Effector memory CD8-positive, alpha-beta T cell (primary cell): Measurements from ENCODE around the gene BIRC7.

Source experiments
- ATAC-seq: fragments of 150-1000 bp; cut with Tn5 transposase; replicated peaks from 2 replicates; pipeline ENCODE4 v1.10.0; 2021; ENCODE audit warnings: mild to moderate bottlenecking, moderate library complexity
- DNase-seq, 3 experiments: peaks; one replicate each; pipeline ENCODE4 v3.0.0; 2021
- H3K27ac Mint-ChIP-seq, 2 donors: one replicate each; pipeline ENCODE4 v1.8.0; 2022; ENCODE audit warnings: mild to moderate bottlenecking in 2 of 2, mixed read lengths in 2 of 2, moderate library complexity in 2 of 2
- H3K27me3 Mint-ChIP-seq, 2 donors: one replicate each; pipeline ENCODE4 v1.8.0; 2022; ENCODE audit warnings: mixed read lengths in 2 of 2
- H3K36me3 Mint-ChIP-seq: one replicate; pipeline ENCODE4 v1.8.0; 2022; ENCODE audit warnings: mild to moderate bottlenecking, moderate library complexity, mixed read lengths; ENCODE audit not compliant: insufficient read depth
- H3K4me1 Mint-ChIP-seq, 2 donors: one replicate each; pipeline ENCODE4 v1.8.0; 2022; ENCODE audit warnings: low read depth in 2 of 2, mixed read lengths in 2 of 2
- H3K4me3 Mint-ChIP-seq, 2 donors: one replicate each; pipeline ENCODE4 v1.8.0; 2022; ENCODE audit warnings: mild to moderate bottlenecking in 2 of 2, mixed read lengths in 2 of 2, moderate library complexity in 2 of 2
- H3K9me3 Mint-ChIP-seq, 2 donors: one replicate each; pipeline ENCODE4 v1.8.0; 2022; ENCODE audit warnings: mixed read lengths in 2 of 2
- total RNA-seq, 9 experiments: gene quantifications; one replicate each; lab custom pipeline; 2026; lab: John Stamatoyannopoulos, UW

BIRC7 gene, protein sequence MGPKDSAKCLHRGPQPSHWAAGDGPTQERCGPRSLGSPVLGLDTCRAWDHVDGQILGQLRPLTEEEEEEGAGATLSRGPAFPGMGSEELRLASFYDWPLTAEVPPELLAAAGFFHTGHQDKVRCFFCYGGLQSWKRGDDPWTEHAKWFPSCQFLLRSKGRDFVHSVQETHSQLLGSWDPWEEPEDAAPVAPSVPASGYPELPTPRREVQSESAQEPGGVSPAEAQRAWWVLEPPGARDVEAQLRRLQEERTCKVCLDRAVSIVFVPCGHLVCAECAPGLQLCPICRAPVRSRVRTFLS
- 0 to 0.67 (median 0) reads per million in 9 experiments for total RNA-seq

DNA sequence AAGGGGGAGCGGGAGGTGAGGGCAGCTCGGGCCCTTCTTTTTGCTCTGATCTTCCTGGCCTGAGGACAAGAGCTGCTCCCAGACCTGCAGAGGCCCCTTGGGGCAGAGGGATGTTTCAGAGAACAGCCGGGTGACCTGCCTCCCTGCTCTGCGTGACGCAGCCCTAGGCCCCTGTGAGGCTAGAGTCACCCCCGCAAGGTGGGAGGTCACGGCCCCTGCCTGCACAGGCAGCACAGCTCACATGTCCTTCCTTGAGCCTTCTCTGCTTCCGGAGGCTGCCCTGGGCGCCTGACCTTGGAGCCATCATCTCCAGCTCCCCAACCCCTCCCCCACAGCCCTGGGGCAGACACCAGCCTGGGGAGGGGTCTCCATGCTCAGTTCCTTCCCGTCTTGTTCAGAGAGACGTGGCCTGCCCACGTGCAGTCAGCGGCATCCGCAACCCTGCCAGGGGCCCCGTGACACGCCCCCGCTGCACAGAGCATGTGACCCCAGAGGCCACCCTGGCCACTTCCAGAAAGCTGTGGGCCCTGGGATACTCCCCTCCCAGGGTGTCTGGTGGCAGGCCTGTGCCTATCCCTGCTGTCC is at the start of gene BIRC7:
Gene BIRC7 (plus strand): TSS at position 507 of the 585 bp plus-strand sequence. CDS start 192 bp downstream, outside the sequence.
- H3K27me3 Mint-ChIP-seq, result peaks cover 18 to 34% of the 10 kb centered on the region in 2 donors
- peak within 1 kb of the TSS in 1 of 2 donors; percentile 38 for H3K4me3 Mint-ChIP-seq
- H3K27ac Mint-ChIP-seq, result peak within 1 kb of the TSS; percentile 49 to 71

DNA sequence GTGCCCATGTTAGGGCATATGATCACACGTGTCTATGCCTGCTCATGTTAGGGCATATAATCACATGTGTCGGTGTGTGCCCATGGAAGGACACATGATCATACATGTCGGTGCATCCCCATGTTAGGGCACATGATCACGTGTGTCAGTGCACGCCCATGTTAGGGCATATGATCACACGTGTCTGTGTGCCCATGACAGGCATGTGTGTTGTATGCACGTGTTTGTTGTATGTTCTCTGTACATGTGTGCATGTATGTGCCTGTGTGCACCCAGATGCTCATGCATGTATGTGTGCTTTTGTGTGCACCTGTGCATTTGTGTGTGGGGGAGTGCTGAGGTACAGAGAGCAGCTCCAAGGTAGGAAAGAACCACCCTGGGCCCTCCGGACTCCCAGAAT is 49.6 kb upstream of the BIRC7 start:
- ATAC-seq (no peak), DNase-seq (no peak)
- H3K27ac Mint-ChIP-seq, result no peak overlapping the region
- H3K4me3 Mint-ChIP-seq, result no peak overlapping the region
- H3K36me3 Mint-ChIP-seq, result no peaks in the 10 kb centered on the region
- no peaks in the 10 kb centered on the region for H3K4me1 Mint-ChIP-seq
- H3K9me3 Mint-ChIP-seq, result no peaks in the 10 kb centered on the region
- H3K27me3 Mint-ChIP-seq, result peaks cover 11 to 20% of the 10 kb centered on the region in 2 donors

More for the DNA sequence above, at the start of gene BIRC7:
- H3K9me3 Mint-ChIP-seq, result no peaks in the 10 kb centered on the region
- ATAC-seq (peak; percentile 22), DNase-seq (no peak)
- H3K36me3 Mint-ChIP-seq, result no peaks in the 10 kb centered on the region
- peaks cover 4% of the 10 kb centered on the region in 2 donors for H3K4me1 Mint-ChIP-seq

DNA sequence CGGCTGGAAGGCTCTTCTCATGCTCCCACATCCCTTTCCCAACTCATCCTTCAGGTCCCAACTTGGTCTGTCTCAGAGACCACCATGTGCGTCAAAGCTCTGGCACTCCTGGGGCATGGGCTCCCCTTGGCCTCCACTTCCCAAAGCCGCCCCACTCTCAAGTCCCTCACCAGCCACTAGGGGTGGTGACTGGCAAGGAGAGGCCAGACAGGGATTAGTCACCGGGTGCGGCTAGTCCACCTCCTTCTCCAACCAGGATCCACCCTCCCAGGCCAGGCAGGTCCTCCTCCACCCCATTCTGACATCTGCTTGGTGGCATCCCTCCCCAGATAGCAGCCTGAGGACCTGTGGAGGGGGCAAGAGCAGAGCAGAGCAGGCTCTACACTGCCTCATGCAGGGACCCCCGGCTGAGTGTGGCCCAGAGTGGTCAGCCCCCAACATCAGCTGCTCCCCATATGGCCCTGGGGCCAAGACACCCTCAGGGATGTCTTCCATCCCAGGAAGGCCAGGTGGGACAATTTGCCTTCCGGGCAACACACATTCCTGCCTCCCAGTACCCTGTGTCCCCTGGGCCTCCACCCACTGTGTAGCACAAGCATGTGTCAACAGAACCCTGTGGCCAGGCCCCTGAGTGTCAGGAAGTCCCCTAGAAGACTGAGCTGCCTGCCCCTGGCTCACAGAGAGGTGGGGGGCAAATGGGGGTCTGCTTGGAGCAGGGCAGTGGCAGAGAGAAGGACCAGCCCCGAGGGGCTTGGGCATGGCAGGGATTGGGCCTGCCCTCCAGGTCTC is 49.0 kb upstream of the BIRC7 start:
- Mint-ChIP-seq H3K36me3 (no peaks in the 10 kb centered on the region), H3K4me3 (no peak overlapping the region), H3K27me3 (peaks cover 8 to 14% of the 10 kb centered on the region in 2 donors), H3K9me3 (no peaks in the 10 kb centered on the region), H3K4me1 (no peaks in the 10 kb centered on the region), H3K27ac (no peak overlapping the region)
- no peak for ATAC-seq
- no peak for DNase-seq

DNA sequence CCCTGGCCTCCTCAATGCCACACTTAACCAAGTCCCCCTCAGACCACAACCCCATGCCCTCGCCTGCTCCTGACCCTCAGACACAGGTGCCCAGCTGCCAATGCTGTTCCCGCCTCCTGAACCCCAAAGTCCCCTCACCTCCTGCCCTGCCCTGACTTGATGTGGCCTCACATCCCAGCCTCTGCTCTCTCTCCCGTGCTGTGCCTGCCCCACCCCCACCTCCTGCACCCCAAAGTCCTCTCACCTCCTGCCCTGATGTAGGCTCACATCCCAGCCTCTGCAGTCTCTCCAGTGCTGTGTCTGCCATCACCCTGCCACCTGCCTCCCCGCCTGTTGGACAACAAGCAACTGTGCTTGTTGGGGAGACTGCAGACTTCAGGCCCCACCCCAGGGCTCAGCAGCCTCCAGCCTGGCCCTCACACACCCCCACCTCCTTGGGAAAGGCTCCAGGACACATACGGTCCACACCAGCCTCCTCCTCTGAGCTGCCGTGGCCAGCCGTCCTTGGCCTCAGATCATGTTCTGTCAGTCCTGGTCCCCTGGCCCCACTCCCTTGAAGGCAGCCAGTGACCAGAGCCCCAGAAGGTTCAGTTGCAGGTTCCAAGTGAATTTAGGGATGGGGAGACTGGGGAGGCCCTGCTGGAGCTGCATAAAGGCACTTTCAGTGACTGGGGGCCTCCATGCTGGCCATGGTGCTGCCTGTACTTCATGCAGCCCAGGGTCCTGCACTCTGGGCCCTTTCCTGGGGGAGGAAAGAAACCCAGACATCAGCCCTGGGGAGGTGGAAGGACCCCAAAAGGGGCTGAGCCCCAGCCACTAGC is 48.2 kb upstream of the BIRC7 start:
- ATAC-seq (no peak), DNase-seq (no peak)
- Mint-ChIP-seq H3K4me3 (no peak overlapping the region), H3K4me1 (no peaks in the 10 kb centered on the region), H3K9me3 (no peaks in the 10 kb centered on the region), H3K27me3 (peaks cover under 1 to 5% of the 10 kb centered on the region in 2 donors), H3K27ac (peak overlapping the region in 1 of 2 donors; percentile 6), H3K36me3 (no peaks in the 10 kb centered on the region)

DNA sequence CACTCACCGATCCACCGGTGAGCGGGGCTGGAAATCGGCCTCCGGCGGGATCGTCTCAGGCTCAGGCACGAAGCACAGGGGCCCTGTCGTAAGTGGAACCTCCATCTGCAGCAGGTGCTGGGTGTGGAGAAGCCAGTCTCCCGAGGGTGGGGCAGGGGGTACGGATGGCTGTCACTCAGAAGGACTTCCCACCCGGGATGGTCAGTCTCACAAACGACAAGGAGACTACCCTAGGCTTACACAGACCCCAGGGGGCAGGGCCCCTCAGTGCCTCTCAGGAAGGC is 47.6 kb upstream of the BIRC7 start:
- DNase-seq (no peak), ATAC-seq (no peak)
- Mint-ChIP-seq H3K4me1 (no peaks in the 10 kb centered on the region), H3K36me3 (no peaks in the 10 kb centered on the region), H3K9me3 (no peaks in the 10 kb centered on the region), H3K4me3 (no peak overlapping the region), H3K27ac (no peak overlapping the region), H3K27me3 (no peaks in the 10 kb centered on the region)

DNA sequence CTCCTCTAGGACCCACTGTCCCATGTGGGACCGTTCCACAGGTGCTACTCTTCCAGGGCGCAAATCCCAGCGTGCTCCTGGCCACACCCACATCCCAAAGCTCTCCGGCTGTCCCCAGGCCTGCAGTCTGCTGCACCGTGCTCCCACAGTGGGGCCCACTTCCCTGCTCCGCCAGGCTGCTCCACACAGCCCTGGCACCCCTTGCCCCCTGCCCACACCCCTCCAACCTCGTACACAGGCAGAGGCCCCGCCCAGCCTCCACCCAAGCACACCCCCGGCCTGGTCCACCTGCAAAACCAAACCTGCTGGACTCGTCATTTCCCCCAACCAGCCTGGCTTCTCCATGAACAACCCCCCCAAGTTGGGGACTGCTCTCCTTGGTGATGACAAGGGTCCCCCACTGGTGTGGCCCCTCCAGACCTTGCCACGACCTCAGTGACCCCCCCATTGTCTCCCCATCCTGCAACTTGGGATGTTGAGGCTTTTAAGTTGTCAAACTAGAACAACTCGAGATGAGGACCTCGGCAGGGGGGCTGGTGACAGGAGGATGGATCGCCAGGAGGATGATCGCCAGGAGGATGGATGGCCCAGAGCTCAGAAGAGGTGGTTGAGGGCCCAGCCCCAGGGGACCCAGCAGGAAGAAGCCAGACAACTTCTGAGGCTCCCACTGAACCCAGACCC is 46.9 kb upstream of the BIRC7 start:
- Mint-ChIP-seq H3K27ac (no peak overlapping the region), H3K4me3 (no peak overlapping the region), H3K9me3 (no peaks in the 10 kb centered on the region), H3K36me3 (no peaks in the 10 kb centered on the region), H3K4me1 (no peaks in the 10 kb centered on the region), H3K27me3 (no peaks in the 10 kb centered on the region)
- ATAC-seq, result no peak
- DNase-seq, result no peak

DNA sequence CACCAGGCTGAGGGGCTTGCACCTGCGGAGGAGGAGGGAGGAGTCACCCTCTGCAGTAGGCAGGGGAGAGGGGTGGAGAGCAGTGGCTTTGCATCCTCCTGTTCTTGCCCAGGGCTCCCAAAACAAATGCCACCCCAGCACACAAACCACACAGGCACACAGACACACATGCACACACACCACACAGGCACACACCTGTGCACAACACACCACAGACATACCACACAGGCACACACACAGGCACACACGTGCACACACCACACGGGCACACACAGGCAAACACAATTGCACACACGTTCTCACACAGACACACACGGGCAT is 46.4 kb upstream of the BIRC7 start:
- Mint-ChIP-seq H3K4me1 (peaks cover 0 to 1% of the 10 kb centered on the region in 2 donors), H3K27me3 (no peaks in the 10 kb centered on the region), H3K9me3 (no peaks in the 10 kb centered on the region), H3K27ac (no peak overlapping the region), H3K36me3 (peaks cover 4% of the 10 kb centered on the region), H3K4me3 (no peak overlapping the region)
- no peak for DNase-seq
- ATAC-seq, result no peak

DNA sequence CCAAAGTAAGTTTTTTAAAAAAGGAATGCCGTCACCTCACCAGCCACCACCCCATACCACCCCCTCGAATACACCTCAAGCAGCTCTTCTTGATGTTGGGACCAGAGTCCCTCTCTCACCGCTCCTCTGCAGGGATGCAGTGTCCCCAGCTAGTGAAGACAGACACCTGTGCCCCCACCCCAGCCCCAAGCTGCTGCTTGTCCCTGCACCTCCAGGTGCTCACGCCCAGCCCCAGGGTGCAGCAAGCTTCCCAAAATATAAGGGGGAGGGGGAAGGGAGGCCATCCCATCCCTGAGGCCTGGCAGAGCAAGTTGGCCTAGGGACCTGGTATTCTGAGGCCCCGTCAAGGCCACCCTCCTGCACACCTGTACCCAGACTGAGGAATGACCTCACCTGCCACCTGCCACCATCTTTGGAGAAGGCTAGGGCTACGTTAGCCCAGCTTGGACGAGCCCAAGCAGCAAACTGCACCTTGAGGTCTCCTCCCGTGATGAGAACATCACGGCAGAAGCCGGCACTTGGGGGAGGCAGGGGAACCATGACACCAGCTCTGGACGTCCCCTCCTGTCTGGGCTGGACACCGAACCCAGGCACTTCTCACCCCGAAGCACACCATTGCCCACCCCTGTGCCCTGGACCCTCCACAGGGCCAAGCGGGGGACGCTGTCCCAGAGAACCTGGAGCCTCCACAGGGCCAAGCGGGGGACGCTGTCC is 45.7 kb upstream of the BIRC7 start:
- no peak overlapping the region for H3K27ac Mint-ChIP-seq
- H3K4me3 Mint-ChIP-seq, result no peak overlapping the region
- DNase-seq (no peak), ATAC-seq (no peak)
- H3K36me3 Mint-ChIP-seq, result peaks cover 10% of the 10 kb centered on the region
- peaks cover 0 to 1% of the 10 kb centered on the region in 2 donors for H3K4me1 Mint-ChIP-seq
- H3K9me3 Mint-ChIP-seq, result no peaks in the 10 kb centered on the region
- no peaks in the 10 kb centered on the region for H3K27me3 Mint-ChIP-seq

DNA sequence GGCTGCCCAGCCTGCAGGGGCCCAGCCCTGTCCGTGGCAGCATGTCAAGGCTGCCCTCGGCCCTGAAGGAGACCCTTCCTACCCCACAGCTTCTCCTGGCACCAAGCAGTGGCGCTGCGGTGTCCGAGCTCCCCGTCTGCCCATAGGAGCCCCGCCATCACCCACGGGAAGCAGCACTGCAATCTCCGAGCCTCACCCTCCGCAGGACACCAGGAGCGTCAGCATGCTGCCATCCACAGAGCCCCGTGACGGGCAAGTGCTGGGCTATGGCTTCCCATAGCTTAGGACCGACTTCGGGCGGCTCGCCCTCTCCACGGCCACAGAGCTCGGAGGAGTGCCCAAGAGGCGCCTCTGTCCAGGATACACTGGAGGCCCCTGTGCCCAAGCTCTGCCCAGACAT is 44.9 kb upstream of the BIRC7 start:
- Mint-ChIP-seq H3K4me3 (no peak overlapping the region), H3K27me3 (no peaks in the 10 kb centered on the region), H3K36me3 (peaks cover 19% of the 10 kb centered on the region), H3K9me3 (no peaks in the 10 kb centered on the region), H3K27ac (peak overlapping the region in 1 of 2 donors; percentile 57), H3K4me1 (peaks cover 0 to 1% of the 10 kb centered on the region in 2 donors)
- ATAC-seq (no peak), DNase-seq (no peak)

DNA sequence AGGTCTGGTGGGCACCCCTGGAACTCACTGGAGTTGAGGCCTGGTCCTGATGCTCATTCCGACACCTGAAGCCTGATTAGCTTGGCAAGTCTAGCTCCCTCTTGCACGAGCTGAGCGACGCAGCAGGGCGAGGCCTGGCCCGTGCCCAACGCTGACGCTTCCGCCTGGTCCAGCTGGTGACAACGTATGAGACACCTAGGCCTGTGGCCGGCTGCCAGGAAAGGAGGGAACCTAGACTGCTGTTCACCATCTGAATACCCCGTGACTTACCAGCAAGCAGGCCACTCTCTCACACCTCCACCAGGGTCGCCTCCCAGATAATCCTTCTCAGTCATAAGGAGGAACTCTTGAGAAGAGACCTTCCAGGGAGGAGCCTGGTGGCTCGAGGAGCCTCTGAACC is 44.3 kb upstream of the BIRC7 start:
- H3K27me3 Mint-ChIP-seq, result no peaks in the 10 kb centered on the region
- no peaks in the 10 kb centered on the region for H3K9me3 Mint-ChIP-seq
- ATAC-seq (no peak), DNase-seq (no peak)
- peaks cover 0 to 1% of the 10 kb centered on the region in 2 donors for H3K4me1 Mint-ChIP-seq
- peaks cover 24% of the 10 kb centered on the region for H3K36me3 Mint-ChIP-seq
- no peak overlapping the region for H3K27ac Mint-ChIP-seq
- H3K4me3 Mint-ChIP-seq, result no peak overlapping the region

DNA sequence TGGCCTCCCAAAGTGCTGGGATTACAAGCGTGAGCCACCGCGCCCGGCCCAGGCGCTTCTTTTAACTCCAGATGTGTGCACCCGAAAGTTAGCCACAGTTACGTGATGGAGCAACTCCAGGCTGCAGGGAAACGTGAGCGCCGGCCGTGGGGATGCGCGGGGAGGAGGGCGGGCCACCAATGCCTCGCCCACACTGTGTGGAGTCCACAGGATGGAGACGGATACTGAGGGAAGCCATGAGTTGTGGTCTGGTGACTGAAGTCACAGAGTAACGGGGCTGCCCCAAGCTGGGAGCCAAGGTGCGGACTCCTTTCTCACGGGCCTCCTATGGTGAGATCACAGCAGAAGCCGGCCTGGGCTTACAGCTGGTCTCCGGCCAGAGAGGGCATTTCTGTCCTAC is 43.0 kb upstream of the BIRC7 start:
- DNase-seq (no peak), ATAC-seq (no peak)
- no peaks in the 10 kb centered on the region for H3K27me3 Mint-ChIP-seq
- no peaks in the 10 kb centered on the region for H3K9me3 Mint-ChIP-seq
- no peak overlapping the region for H3K27ac Mint-ChIP-seq
- H3K36me3 Mint-ChIP-seq, result peaks cover 27% of the 10 kb centered on the region
- peaks cover 0 to 9% of the 10 kb centered on the region in 2 donors for H3K4me1 Mint-ChIP-seq
- no peak overlapping the region for H3K4me3 Mint-ChIP-seq

DNA sequence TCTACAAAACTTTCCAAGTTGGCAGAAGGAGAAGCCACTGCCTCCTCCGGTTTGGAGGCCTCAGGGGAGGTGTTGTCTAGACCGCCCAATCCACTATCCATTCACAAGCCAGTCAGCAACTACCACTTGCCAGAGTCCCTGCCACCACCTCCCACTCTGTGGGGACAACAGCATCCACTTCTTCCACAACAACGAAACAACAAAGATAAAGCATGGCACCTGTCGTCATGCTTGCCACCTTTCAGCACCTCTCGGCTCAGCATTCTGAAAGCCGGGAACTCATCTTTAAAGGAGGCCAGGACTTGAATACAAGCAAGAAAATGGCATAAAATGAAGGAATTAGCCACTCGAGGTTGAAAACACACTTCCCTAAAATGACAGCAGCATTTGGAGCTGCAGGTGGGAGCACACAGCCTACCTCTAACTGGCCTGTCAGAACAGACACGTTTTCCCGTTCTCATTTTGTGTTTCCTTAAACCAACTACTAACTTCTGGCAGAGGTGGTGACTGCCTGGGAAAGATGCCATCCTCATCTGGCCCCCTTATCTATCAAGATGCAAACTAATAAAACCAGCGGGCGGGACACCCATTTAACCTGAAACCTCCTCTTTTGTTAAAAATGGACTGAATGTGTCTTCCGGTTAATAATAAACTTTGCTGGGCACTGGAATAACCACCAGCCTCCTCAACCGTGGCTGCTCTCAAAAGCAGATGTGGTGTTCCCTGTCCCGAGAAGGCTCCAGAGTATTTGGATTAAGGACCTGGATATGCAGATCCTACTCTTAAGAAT is 41.5 kb upstream of the BIRC7 start:
- H3K27ac Mint-ChIP-seq, result no peak overlapping the region
- peaks cover 41% of the 10 kb centered on the region for H3K36me3 Mint-ChIP-seq
- ATAC-seq, result no peak
- H3K4me1 Mint-ChIP-seq, result peaks cover 8 to 13% of the 10 kb centered on the region in 2 donors
- no peak for DNase-seq
- H3K4me3 Mint-ChIP-seq, result no peak overlapping the region
- H3K9me3 Mint-ChIP-seq, result no peaks in the 10 kb centered on the region
- H3K27me3 Mint-ChIP-seq, result no peaks in the 10 kb centered on the region
